Keratinocyte (primary cell): ENCODE measurements around the gene RNF125.

Experiments used
- EZH2 ChIP-seq: IDR thresholded peaks from one replicate; pipeline ENCODE4 v1.6.1; 2012; ENCODE audit warnings: inconsistent platforms, mild to moderate bottlenecking, low read length, moderate library complexity
- TF ChIP-seq, protein P1 (sequence below), 3 experiments: IDR thresholded peaks in 1 of 3; conservative IDR thresholded peaks in 1 of 3; optimal IDR thresholded peaks in 1 of 3; 2 replicates in 2 of 3; 3 replicates in 1 of 3; pipeline versions ENCODE3 to v1.5.1; 2011; ENCODE audit warnings: low read length in 3 of 3, mild to moderate bottlenecking in 3 of 3, moderate library complexity in 2 of 3, control low read depth in 1 of 3, inconsistent platforms in 1 of 3; ENCODE audit not compliant: insufficient read depth in 2 of 3; ENCODE audit errors: extremely low read depth in 1 of 3

DNA sequence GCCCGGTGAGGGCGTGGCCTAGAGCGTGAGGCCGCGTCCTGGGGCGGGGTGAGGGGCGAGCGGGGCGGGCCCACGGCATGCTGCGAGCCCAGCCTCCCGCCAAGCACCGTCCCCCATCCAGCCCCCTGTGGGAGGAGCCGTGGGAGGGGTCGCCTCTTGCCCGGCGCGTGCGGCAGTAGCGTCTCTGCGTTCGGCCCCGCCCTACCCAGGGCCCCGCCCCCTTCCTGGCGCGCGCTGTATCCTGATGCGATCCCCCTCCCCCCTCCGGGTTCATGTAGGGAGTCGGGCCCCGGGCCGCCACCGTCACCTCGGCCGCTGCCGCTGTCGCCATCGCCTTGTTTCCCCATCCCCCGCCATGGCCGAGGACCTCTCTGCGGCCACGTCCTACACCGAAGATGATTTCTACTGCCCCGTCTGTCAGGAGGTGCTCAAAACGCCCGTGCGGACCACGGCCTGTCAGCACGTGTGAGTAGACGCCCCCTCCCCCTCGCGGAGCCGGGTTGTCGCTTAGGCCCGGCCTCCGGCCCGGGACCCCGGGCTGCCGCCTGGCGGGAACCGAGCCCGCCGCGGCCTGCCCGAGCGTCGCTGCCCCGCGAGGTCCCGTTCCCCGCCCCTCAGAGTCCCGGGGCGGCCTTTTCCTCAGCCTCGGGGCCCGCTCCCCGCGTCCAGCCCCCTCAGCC lies 73.9 kb downstream of the RNF125 start:
- TF ChIP-seq, protein P1, sequence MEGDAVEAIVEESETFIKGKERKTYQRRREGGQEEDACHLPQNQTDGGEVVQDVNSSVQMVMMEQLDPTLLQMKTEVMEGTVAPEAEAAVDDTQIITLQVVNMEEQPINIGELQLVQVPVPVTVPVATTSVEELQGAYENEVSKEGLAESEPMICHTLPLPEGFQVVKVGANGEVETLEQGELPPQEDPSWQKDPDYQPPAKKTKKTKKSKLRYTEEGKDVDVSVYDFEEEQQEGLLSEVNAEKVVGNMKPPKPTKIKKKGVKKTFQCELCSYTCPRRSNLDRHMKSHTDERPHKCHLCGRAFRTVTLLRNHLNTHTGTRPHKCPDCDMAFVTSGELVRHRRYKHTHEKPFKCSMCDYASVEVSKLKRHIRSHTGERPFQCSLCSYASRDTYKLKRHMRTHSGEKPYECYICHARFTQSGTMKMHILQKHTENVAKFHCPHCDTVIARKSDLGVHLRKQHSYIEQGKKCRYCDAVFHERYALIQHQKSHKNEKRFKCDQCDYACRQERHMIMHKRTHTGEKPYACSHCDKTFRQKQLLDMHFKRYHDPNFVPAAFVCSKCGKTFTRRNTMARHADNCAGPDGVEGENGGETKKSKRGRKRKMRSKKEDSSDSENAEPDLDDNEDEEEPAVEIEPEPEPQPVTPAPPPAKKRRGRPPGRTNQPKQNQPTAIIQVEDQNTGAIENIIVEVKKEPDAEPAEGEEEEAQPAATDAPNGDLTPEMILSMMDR (optimal IDR thresholded peaks at IDR 0.05 in 1 of 3, IDR thresholded peaks at IDR 0.05 in 1 of 3, conservative IDR thresholded peaks at IDR 0.05 in 1 of 3; ENCODE audit: extremely low read depth in 1 of 3, insufficient read depth in 2 of 3, low read length in 3 of 3): no peak
- TF ChIP-seq EZH2: no peak
